ENCODE measurements around the gene USP32. TPM values are rescaled to one million over a fixed set of nuclear protein-coding genes. Genes with fewer than 3 reads are reported as not detected.

Gene USP32
- total RNA-seq, 1 donor from 2014 or later, result 90.1 TPM

- ATAC-seq (peak; percentile 98), DNase-seq (ENCODE audit: low spot score) (peak; percentile 88)
- intact Hi-C loops (cut with DNase I), result no loop called here
These were observed 256.6 kb downstream of the USP32 start for GRCh38 chr17:60135151-60135950.

GRCh38 chr17:60134396-60135150, 257.4 kb downstream of the USP32 start:
- DNase-seq (ENCODE audit: low spot score), result peak; percentile 54
- no peak for ATAC-seq
- intact Hi-C loops (cut with DNase I), result no loop called here

- DNase-seq (ENCODE audit: low spot score), result no peak
- ATAC-seq, result no peak
- intact Hi-C loops (cut with DNase I), result no loop called here
These were observed 261.5 kb downstream of the USP32 start for GRCh38 chr17:60130466-60130865.

- intact Hi-C loops (cut with DNase I), result no loop called here
- DNase-seq (ENCODE audit: low spot score), result no peak
- ATAC-seq, result no peak
These were observed 262.8 kb downstream of the USP32 start for GRCh38 chr17:60129164-60129563.

Other genes starting within 250 kb of the USP32 start
- 13.6 TPM for gene CA4, start 242.2 kb downstream of the USP32 start, total RNA-seq
- gene CHCT1, start 30.4 kb upstream of the USP32 start, total RNA-seq, result not detected
- 63.2 TPM for gene APPBP2, start 134.1 kb upstream of the USP32 start, total RNA-seq
- gene PPM1D, start 208.1 kb upstream of the USP32 start, total RNA-seq, result 18.9 TPM

Measured in sciatic nerve (tissue), 2 donors.